Neuronal stem cell (in vitro differentiated cells): Measurements from ENCODE around the gene METRNL.

Experiments
- DNase-seq: peaks from one replicate; pipeline ENCODE4 v3.0.0-alpha.2; 2013; ENCODE audit warnings: low spot score
- H2AFZ ChIP-seq: one replicate; pipeline ENCODE4 v1.6.1; 2013; ENCODE audit warnings: mild to moderate bottlenecking, low read length, inconsistent platforms
- H2AK5ac ChIP-seq: 2 replicates; pipeline ENCODE4 v1.6.1; 2013; ENCODE audit warnings: low read depth, mild to moderate bottlenecking, inconsistent platforms, low read length, moderate library complexity, mixed read lengths
- H2BK120ac ChIP-seq: 2 replicates; pipeline ENCODE4 v1.6.1; 2013; ENCODE audit warnings: low read depth, mild to moderate bottlenecking, inconsistent platforms, low read length, moderate library complexity, mixed read lengths
- H2BK12ac ChIP-seq: one replicate; pipeline ENCODE4 v1.6.1; 2013; ENCODE audit warnings: low read length, inconsistent platforms
- H2BK15ac ChIP-seq: 2 replicates; pipeline ENCODE4 v1.6.1; 2013; ENCODE audit warnings: mild to moderate bottlenecking, low read length, inconsistent platforms, mixed read lengths
- H2BK5ac ChIP-seq: one replicate; pipeline ENCODE4 v1.6.1; 2013; ENCODE audit warnings: inconsistent platforms, mild to moderate bottlenecking, low read length, moderate library complexity
- H3K14ac ChIP-seq: one replicate; pipeline ENCODE4 v1.6.1; 2013; ENCODE audit warnings: low read length, inconsistent platforms
- H3K18ac ChIP-seq: 2 replicates; pipeline ENCODE4 v1.6.1; 2013; ENCODE audit warnings: low read length, inconsistent platforms
- H3K23ac ChIP-seq: 2 replicates; pipeline ENCODE4 v1.6.1; 2013; ENCODE audit warnings: low read depth, mild to moderate bottlenecking, mixed read lengths, low read length, inconsistent platforms; ENCODE audit not compliant: poor library complexity
- H3K27ac ChIP-seq: replicated peaks from 3 replicates; pipeline ENCODE4 v1.5.1; 2013; ENCODE audit warnings: low read length, inconsistent platforms
- H3K27me3 ChIP-seq, 3 experiments: 2 replicates each; pipeline ENCODE4 v1.6.1; 2013; ENCODE audit warnings: low read length in 3 of 3, mild to moderate bottlenecking in 2 of 3, inconsistent platforms in 1 of 3, low read depth in 1 of 3, mixed read lengths in 1 of 3, moderate library complexity in 1 of 3; ENCODE audit not compliant: control insufficient read depth in 3 of 3, insufficient read depth in 3 of 3
- H3K36me3 ChIP-seq, 2 donors: replicated peaks in 1 of 2; 2 replicates each; pipeline ENCODE4 v1.6.1; 2013; ENCODE audit warnings: low read length in 2 of 2; ENCODE audit not compliant: control insufficient read depth in 2 of 2, insufficient read depth in 2 of 2
- H3K4ac ChIP-seq: 2 replicates; pipeline ENCODE4 v1.6.1; 2013; ENCODE audit warnings: inconsistent platforms, mild to moderate bottlenecking, low read length, moderate library complexity
- H3K4me1 ChIP-seq, 2 donors: 1 replicate in 1 of 2; 2 replicates in 1 of 2; pipeline ENCODE4 v1.6.1; 2013; ENCODE audit warnings: low read length in 2 of 2, low read depth in 1 of 2; ENCODE audit not compliant: control insufficient read depth in 2 of 2, insufficient read depth in 1 of 2
- H3K4me2 ChIP-seq: one replicate; pipeline ENCODE4 v1.6.1; 2013; ENCODE audit warnings: mild to moderate bottlenecking, low read length, inconsistent platforms; ENCODE audit not compliant: insufficient read depth, poor library complexity, severe bottlenecking
- H3K4me3 ChIP-seq, 2 donors: 2 replicates each; pipeline ENCODE4 v1.5.1; 2013; ENCODE audit warnings: low read length in 2 of 2, mild to moderate bottlenecking in 2 of 2, inconsistent platforms in 1 of 2, moderate library complexity in 1 of 2
- H3K79me1 ChIP-seq: one replicate; pipeline ENCODE4 v1.6.1; 2013; ENCODE audit warnings: low read depth, mild to moderate bottlenecking, inconsistent platforms, low read length, moderate library complexity
- H3K9ac ChIP-seq: one replicate; pipeline ENCODE4 v1.6.1; 2013; ENCODE audit warnings: mild to moderate bottlenecking, low read depth, low read length, inconsistent platforms; ENCODE audit not compliant: poor library complexity
- H3K9me3 ChIP-seq, 2 donors: replicated peaks in 1 of 2; 2 replicates each; pipeline versions ENCODE3 to v1.6.1; 2013; ENCODE audit warnings: low read length in 2 of 2, mild to moderate bottlenecking in 2 of 2, inconsistent platforms in 1 of 2, low read depth in 1 of 2, mixed read lengths in 1 of 2, moderate library complexity in 1 of 2; ENCODE audit not compliant: control insufficient read depth in 2 of 2, insufficient read depth in 1 of 2
- H4K8ac ChIP-seq: one replicate; pipeline ENCODE4 v1.6.1; 2013; ENCODE audit warnings: low read depth, mild to moderate bottlenecking, inconsistent platforms, low read length, moderate library complexity
- H4K91ac ChIP-seq: one replicate; pipeline ENCODE4 v1.6.1; 2013; ENCODE audit warnings: low read length, low read depth, mild to moderate bottlenecking, inconsistent platforms; ENCODE audit not compliant: poor library complexity
- WGBS, 2 donors: extraction: QIAGEN DNeasy Blood & Tissue Kit; methylation state at CpG; one replicate each; pipeline ENCODE4 v1.1.7; 2013; ENCODE audit warnings: missing lambda C conversion rate in 2 of 2, mixed read lengths in 1 of 2; ENCODE audit not compliant: insufficient read length in 2 of 2, insufficient replicate concordance in 1 of 2; ENCODE audit errors: extremely low coverage in 2 of 2; 5-methylcytosine and 5-hydroxymethylcytosine counted together

The METRNL gene

DNA sequence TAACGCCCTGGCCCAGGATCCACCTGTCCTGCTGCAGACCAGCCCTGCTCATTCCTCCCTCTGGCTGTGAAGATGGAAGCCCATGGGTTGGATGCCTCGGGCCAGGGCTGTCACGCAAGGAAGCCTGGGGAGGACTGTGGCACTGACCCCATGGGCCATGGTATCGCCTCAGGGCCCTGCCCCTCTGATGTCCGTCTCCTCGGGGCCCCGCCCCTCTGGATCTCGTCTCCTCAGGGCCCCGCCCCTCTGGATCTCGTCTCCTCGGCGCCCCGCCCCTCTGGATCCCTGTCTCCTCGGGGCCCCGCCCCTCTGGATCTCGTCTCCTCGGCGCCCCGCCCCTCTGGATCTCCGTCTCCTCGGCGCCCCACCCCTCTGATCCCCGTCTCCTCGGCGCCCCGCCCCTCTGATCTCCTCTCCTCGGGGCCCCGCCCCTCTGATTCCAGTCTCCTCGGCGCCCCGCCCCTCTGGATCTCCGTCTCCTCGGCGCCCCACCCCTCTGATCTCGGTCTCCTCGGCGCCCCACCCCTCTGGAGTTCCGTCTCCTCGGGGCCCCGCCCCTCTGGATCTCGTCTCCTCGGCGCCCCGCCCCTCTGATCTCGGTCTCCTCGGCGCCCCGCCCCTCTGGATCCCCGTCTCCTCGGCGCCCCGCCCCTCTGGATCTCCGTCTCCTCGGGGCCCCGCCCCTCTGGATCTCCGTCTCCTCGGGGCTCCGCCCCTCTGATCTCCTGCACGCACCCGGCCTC, 24.0 kb downstream of the METRNL start:
- no peak overlapping the region for H4K8ac ChIP-seq
- peaks cover 4% of the 10 kb centered on the region for H3K79me1 ChIP-seq
- H2BK12ac ChIP-seq = peak overlapping the region; percentile 22
- H3K27ac ChIP-seq = no peak overlapping the region
- peak overlapping the region; percentile 84 for H3K14ac ChIP-seq
- no peak overlapping the region for H3K4me2 ChIP-seq
- peak overlapping the region; percentile 31 for H3K23ac ChIP-seq
- H3K4ac ChIP-seq = no peak overlapping the region
- peaks cover 9 to 15% of the 10 kb centered on the region in 2 donors for H3K4me1 ChIP-seq
- no peak overlapping the region for H4K91ac ChIP-seq
- H2AFZ ChIP-seq = no peak overlapping the region
- H3K4me3 ChIP-seq = no peak overlapping the region
- DNase-seq = no peak
- H3K9ac ChIP-seq = no peak overlapping the region
- no peaks in the 10 kb centered on the region for H3K36me3 ChIP-seq
- no peak overlapping the region for H2BK5ac ChIP-seq
- H2AK5ac ChIP-seq = no peak overlapping the region
- H3K9me3 ChIP-seq = peaks cover 0 to 3% of the 10 kb centered on the region in 2 donors
- no peak overlapping the region for H2BK120ac ChIP-seq
- no CpG with 5 or more reads among the region's 60 CpGs for WGBS, 2 donors
- H3K18ac ChIP-seq = peak overlapping the region; percentile 71
- H2BK15ac ChIP-seq = peak overlapping the region; percentile 49
- peaks cover 0 to 5% (median 0%) of the 10 kb centered on the region in 3 experiments for H3K27me3 ChIP-seq

DNA sequence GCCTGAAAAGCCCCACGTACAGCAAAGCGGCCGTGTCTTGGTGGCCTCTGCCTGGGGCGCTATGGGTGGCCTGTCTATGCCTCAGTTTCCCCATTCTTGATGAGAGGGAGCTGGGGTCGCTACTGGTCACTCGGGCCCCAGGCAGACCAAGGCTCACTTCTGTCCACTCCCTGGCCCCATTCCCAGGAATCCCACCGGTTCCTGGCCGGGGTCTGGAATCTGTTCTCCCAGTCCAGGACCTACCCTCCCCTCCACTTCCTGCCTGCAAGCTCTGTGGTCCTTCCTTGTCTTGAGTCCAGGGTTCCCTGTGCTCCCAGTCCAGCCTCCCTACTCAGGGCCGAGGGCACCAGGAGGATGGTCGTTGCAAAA, 24.5 kb downstream of the METRNL start:
- no peak overlapping the region for H4K91ac ChIP-seq
- peak overlapping the region; percentile 75 for H2AK5ac ChIP-seq
- H3K9me3 ChIP-seq = peaks cover 4 to 8% of the 10 kb centered on the region in 2 donors
- H3K23ac ChIP-seq = no peak overlapping the region
- no peak overlapping the region for H2AFZ ChIP-seq
- peaks cover 9 to 11% of the 10 kb centered on the region in 2 donors for H3K4me1 ChIP-seq
- H2BK120ac ChIP-seq = no peak overlapping the region
- H2BK12ac ChIP-seq = no peak overlapping the region
- no peak for DNase-seq
- H3K4me3 ChIP-seq = no peak overlapping the region
- no peak overlapping the region for H3K4ac ChIP-seq
- peak overlapping the region; percentile 83 for H3K18ac ChIP-seq
- H3K79me1 ChIP-seq = peaks cover 4% of the 10 kb centered on the region
- no peak overlapping the region for H3K27ac ChIP-seq
- WGBS, 2 donors = no CpG with 5 or more reads among the region's 10 CpGs
- H3K9ac ChIP-seq = no peak overlapping the region
- H3K14ac ChIP-seq = peak overlapping the region; percentile 56
- no peak overlapping the region for H2BK5ac ChIP-seq
- H3K4me2 ChIP-seq = no peak overlapping the region
- no peaks in the 10 kb centered on the region for H3K36me3 ChIP-seq
- H3K27me3 ChIP-seq = peaks cover 0 to 5% (median 0%) of the 10 kb centered on the region in 3 experiments
- H4K8ac ChIP-seq = no peak overlapping the region
- no peak overlapping the region for H2BK15ac ChIP-seq

DNA sequence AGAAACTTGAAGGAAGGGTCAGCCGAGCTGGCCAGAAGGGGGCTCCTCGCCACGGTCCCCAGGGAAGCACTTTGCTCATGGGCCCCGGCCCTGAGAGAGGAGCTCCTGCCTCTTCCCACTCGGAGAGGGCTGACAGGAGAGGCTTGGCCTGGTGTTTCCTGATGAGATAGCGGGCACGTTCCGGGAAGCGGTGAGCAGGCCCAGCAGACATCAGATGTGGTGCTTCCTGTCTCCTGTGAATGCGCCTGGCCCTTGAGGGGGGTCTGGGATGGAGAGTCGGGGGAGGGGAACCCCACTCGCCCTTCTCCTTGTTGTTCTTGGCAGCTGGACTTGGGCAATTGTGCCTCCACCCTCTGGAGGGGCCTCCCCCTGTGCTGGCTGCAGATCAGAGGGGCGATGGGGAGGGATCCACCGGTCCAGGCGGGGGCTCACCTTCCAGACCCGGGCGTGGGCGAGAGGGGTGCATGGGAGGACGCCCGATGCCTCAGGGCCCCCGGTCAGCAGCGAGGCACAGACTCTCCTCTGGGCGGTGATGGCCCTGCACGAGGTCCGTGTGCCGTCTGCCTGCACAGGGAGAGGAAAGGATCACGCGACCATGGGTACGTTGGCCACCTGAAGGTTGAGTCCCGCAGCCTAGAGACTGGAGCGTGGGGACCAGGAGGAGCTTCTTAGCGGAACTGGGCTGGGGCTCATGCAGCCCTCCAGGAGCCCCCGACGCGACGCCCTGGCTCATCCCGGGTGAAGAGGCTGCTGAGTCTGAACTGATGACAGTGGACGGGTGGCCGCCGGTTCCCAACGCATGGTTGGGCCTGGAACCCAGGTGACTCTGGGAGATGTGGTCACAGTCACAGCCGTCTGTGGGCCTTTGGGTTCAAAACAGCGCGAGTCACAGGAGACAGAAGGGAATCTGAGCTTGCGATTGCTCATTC, 25.4 kb downstream of the METRNL start:
- peak overlapping the region; percentile 53 for H3K4ac ChIP-seq
- no peak overlapping the region for H3K4me3 ChIP-seq
- no CpG with 5 or more reads among the region's 45 CpGs for WGBS, 2 donors
- no peaks in the 10 kb centered on the region for H3K36me3 ChIP-seq
- peak overlapping the region; percentile 75 for H2BK5ac ChIP-seq
- peak overlapping the region; percentile 75 for H2AK5ac ChIP-seq
- no peak overlapping the region for H3K4me2 ChIP-seq
- peaks cover 4 to 8% of the 10 kb centered on the region in 2 donors for H3K9me3 ChIP-seq
- peaks cover 3 to 4% of the 10 kb centered on the region in 2 donors for H3K4me1 ChIP-seq
- H2AFZ ChIP-seq = no peak overlapping the region
- H3K23ac ChIP-seq = peak overlapping the region; percentile 85
- H2BK12ac ChIP-seq = no peak overlapping the region
- H2BK15ac ChIP-seq = no peak overlapping the region
- no peak for DNase-seq
- no peak overlapping the region for H4K91ac ChIP-seq
- peak overlapping the region; percentile 83 for H3K18ac ChIP-seq
- H3K27me3 ChIP-seq = peaks cover 0 to 5% (median 0%) of the 10 kb centered on the region in 3 experiments
- no peak overlapping the region for H3K27ac ChIP-seq
- H3K79me1 ChIP-seq = peaks cover 4% of the 10 kb centered on the region
- peak overlapping the region; percentile 43 for H4K8ac ChIP-seq
- no peak overlapping the region for H2BK120ac ChIP-seq
- no peak overlapping the region for H3K9ac ChIP-seq
- peak overlapping the region; percentile 56 for H3K14ac ChIP-seq

DNA sequence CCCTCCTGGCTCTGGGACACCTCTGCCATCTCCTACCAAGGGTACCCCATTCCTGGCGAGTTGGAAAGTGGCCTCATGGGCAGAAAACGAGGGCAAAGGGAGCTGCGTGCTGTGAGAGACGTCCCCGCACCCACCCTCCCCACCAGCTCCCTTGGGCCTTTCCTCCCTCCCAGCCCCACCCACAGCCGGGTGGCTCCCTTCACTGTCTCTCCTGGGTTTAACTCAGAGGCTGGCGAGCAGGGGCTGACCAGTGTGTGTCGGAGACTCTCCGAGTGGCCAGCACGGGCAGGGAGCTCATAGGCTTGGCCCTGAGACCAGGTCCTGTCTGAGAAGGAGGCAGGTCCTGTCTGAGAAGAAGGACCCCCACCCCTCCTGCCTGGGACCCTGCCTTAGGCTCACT, 26.1 kb downstream of the METRNL start:
- no peak overlapping the region for H4K8ac ChIP-seq

More for the DNA sequence above, 26.1 kb downstream of the METRNL start:
- WGBS, 2 donors = no CpG with 5 or more reads among the region's 10 CpGs
- no peak overlapping the region for H3K4me2 ChIP-seq
- H2BK120ac ChIP-seq = no peak overlapping the region
- H3K79me1 ChIP-seq = peaks cover 6% of the 10 kb centered on the region
- H3K4me3 ChIP-seq = no peak overlapping the region
- H3K9me3 ChIP-seq = peaks cover 4 to 8% of the 10 kb centered on the region in 2 donors
- peak overlapping the region; percentile 19 for H3K18ac ChIP-seq
- peaks cover 0 to 5% (median 0%) of the 10 kb centered on the region in 3 experiments for H3K27me3 ChIP-seq
- H3K4me1 ChIP-seq = peaks cover 0 to 3% of the 10 kb centered on the region in 2 donors
- H2BK15ac ChIP-seq = no peak overlapping the region
- no peak overlapping the region for H4K91ac ChIP-seq
- no peak overlapping the region for H2AFZ ChIP-seq
- H3K9ac ChIP-seq = no peak overlapping the region
- H3K36me3 ChIP-seq = no peaks in the 10 kb centered on the region
- no peak overlapping the region for H2BK12ac ChIP-seq
- H3K27ac ChIP-seq = no peak overlapping the region
- peak overlapping the region; percentile 75 for H2BK5ac ChIP-seq
- no peak overlapping the region for H3K23ac ChIP-seq
- no peak overlapping the region for H3K14ac ChIP-seq
- H2AK5ac ChIP-seq = no peak overlapping the region
- no peak for DNase-seq
- H3K4ac ChIP-seq = no peak overlapping the region
